ENCODE measurements around the gene NLRX1.
"Not testable (repeated sequence)": the region's sequence is repeated elsewhere in the genome, so short reads cannot be mapped to it uniquely, and the experiment has no call there.

NLRX1 gene

GRCh38 chr11:119168471-119169281, at the start of gene NLRX1:
TSS of gene NLRX1 (plus strand) at chr11:119168725. CDS start at chr11:119171404, 2,679 bp downstream.
- peak; percentile 92 for DNase-seq

GRCh38 chr11:119118946-119119345, 49.6 kb upstream of the NLRX1 start:
- DNase-seq, result no peak

- no peak for DNase-seq
Measured at GRCh38 chr11:119120639-119121007, 47.9 kb upstream of the NLRX1 start.

GRCh38 chr11:119121008-119121810, 47.3 kb upstream of the NLRX1 start, which contains the start of gene HINFP:
TSS of gene HINFP (plus strand) at chr11:119121580. CDS start at chr11:119126945, 5,365 bp downstream.
- peak; percentile 100 for DNase-seq

GRCh38 chr11:119121811-119122124, 46.8 kb upstream of the NLRX1 start:
- no peak for DNase-seq

GRCh38 chr11:119125821-119126220, 42.7 kb upstream of the NLRX1 start:
- DNase-seq, result no peak

GRCh38 chr11:119126675-119127268, 41.8 kb upstream of the NLRX1 start:
- no peak for DNase-seq

- DNase-seq, result no peak
Measured at GRCh38 chr11:119130662-119131061, 37.9 kb upstream of the NLRX1 start.

GRCh38 chr11:119134389-119134978, 34.0 kb upstream of the NLRX1 start:
- no peak for DNase-seq

- DNase-seq, result not testable (repeated sequence)
Measured at GRCh38 chr11:119139276-119139675, 29.2 kb upstream of the NLRX1 start.

- peak; percentile 36 for DNase-seq
Measured at GRCh38 chr11:119144825-119145486, 23.6 kb upstream of the NLRX1 start.

- DNase-seq, result no peak
Measured at GRCh38 chr11:119145551-119145950, 23.0 kb upstream of the NLRX1 start.

- DNase-seq, result no peak
Measured at GRCh38 chr11:119147604-119148333, 20.8 kb upstream of the NLRX1 start.

- no peak for DNase-seq
Measured at GRCh38 chr11:119148720-119149017, 19.9 kb upstream of the NLRX1 start.

GRCh38 chr11:119149018-119149785, 19.3 kb upstream of the NLRX1 start, which contains the start of gene ABCG4:
TSS of gene ABCG4 (plus strand) at chr11:119149052. CDS start at chr11:119149966, 914 bp downstream.
- no peak for DNase-seq

- DNase-seq, result no peak
Measured at GRCh38 chr11:119149786-119150275, 18.7 kb upstream of the NLRX1 start.

- DNase-seq, result no peak
Measured at GRCh38 chr11:119152043-119152442, 16.5 kb upstream of the NLRX1 start.

- DNase-seq, result no peak
Measured at GRCh38 chr11:119152604-119153003, 15.9 kb upstream of the NLRX1 start.

GRCh38 chr11:119153049-119153818, 15.3 kb upstream of the NLRX1 start:
- no peak for DNase-seq

- no peak for DNase-seq
Measured at GRCh38 chr11:119154178-119154577, 14.3 kb upstream of the NLRX1 start.
